K562 (cell line): Measurements from ENCODE around the gene BRWD1. TPM values are rescaled to one million over a fixed set of nuclear protein-coding genes. Genes with fewer than 3 reads are reported as not detected.
A peak's percentile ranks its signal among the peaks of the same experiment; 100 is the strongest.

Experiments
- ATAC-seq: fragments of 200-7000 bp; cut with Tn5 transposase; 3 replicates; pipeline ENCODE4 v1.9.1; 2020; ENCODE audit warnings: moderate library complexity
- BruUV-seq: library from RNA; stranded (reverse); fragments of 400-500 nt; replicated peaks from 2 replicates; lab custom pipeline; 2021; lab: Mats Ljungman, UMichigan
- CTCF ChIA-PET: fragments of 300-600 bp; formaldehyde crosslinking; extraction: SDS; loops from one replicate; lab custom pipeline; 2021; ENCODE audit warnings: low intra/inter-chr PET ratio; lab: Yijun Ruan, JAX
- POLR2A ChIA-PET: fragments of 300-600, 350-650 bp; sonication (Branson Sonifier 250); formaldehyde crosslinking; extraction: SDS; loops from one replicate; lab custom pipeline; 2021; ENCODE audit warnings: antibody characterized with exemption, inconsistent platforms; lab: Yijun Ruan, JAX
- DNase-seq, 4 experiments: peaks; one replicate each; pipeline versions ENCODE4 v3.0.0 to v3.0.0-alpha.2; 2011 to 2018; ENCODE audit warnings: low spot score in 3 of 4, mixed read lengths in 3 of 4; ENCODE audit errors: extremely low read depth in 1 of 4
- FAIRE-seq: peaks from 2 replicates; lab custom pipeline; 2011; peaks lifted over from hg19 to GRCh38; lab: Jason Lieb, UNC
- H2AFZ ChIP-seq: 2 replicates; pipeline ENCODE4 v1.6.0; 2011; ENCODE audit warnings: low read depth, low read length, control low read depth, inconsistent platforms
- H3K27ac ChIP-seq: fragments of 200-600 bp; 3 replicates; pipeline ENCODE4 v1.8.0; 2011; ENCODE audit warnings: low read depth, mild to moderate bottlenecking, control low read depth, inconsistent platforms, low read length, moderate library complexity, mixed read lengths; ENCODE audit errors: extremely low read depth
- H3K27me3 ChIP-seq, 2 experiments: fragments of 300-600 bp in 1 of 2; 2 replicates in 1 of 2; 3 replicates in 1 of 2; pipeline versions ENCODE4 v1.6.0 to v1.8.0; 2011; ENCODE audit warnings: inconsistent platforms in 2 of 2, low read length in 2 of 2, mild to moderate bottlenecking in 1 of 2, mixed read lengths in 1 of 2, moderate library complexity in 1 of 2; ENCODE audit not compliant: control insufficient read depth in 2 of 2, insufficient read depth in 2 of 2
- H3K36me3 ChIP-seq: fragments of 300-600 bp; 3 replicates; pipeline ENCODE4 v1.8.0; 2011; ENCODE audit warnings: mild to moderate bottlenecking, low read length, inconsistent platforms; ENCODE audit not compliant: control insufficient read depth, insufficient read depth
- H3K4me1 ChIP-seq, 2 experiments: fragments of 200-600 bp in 1 of 2; replicated peaks in 1 of 2; 2 replicates in 1 of 2; 3 replicates in 1 of 2; pipeline versions ENCODE4 v1.5.1 to v1.8.0; 2011; ENCODE audit warnings: inconsistent platforms in 2 of 2, low read length in 2 of 2, mild to moderate bottlenecking in 1 of 2, mixed read lengths in 1 of 2, moderate library complexity in 1 of 2; ENCODE audit not compliant: control insufficient read depth in 2 of 2, insufficient read depth in 2 of 2
- H3K4me2 ChIP-seq: 2 replicates; pipeline ENCODE4 v1.6.1; 2011; ENCODE audit warnings: low read length, control low read depth, inconsistent platforms, mixed read lengths; ENCODE audit not compliant: insufficient read depth
- H3K4me3 ChIP-seq: fragments of 200-600 bp; sonication (generic), shearing (Covaris generic); 2 replicates; pipeline ENCODE4 v1.5.1; 2016; ENCODE audit warnings: control low read depth, inconsistent platforms
- H3K79me2 ChIP-seq: fragments of 200-600 bp; 3 replicates; pipeline ENCODE4 v1.8.0; 2011; ENCODE audit warnings: low read length, inconsistent platforms; ENCODE audit not compliant: control insufficient read depth, insufficient read depth
- H3K9ac ChIP-seq, 2 experiments: 2 replicates each; pipeline versions ENCODE4 v1.6.0 to v1.6.1; 2011; ENCODE audit warnings: low read depth in 2 of 2, low read length in 2 of 2, control low read depth in 1 of 2, inconsistent platforms in 1 of 2, mild to moderate bottlenecking in 1 of 2, mixed read lengths in 1 of 2; ENCODE audit not compliant: insufficient read depth in 1 of 2
- H3K9me1 ChIP-seq: one replicate; pipeline ENCODE4 v1.6.0; 2011; ENCODE audit warnings: inconsistent platforms, mild to moderate bottlenecking, low read length, moderate library complexity; ENCODE audit not compliant: control insufficient read depth, insufficient read depth
- H3K9me3 ChIP-seq: replicated peaks from 2 replicates; pipeline ENCODE4 v1.5.1; 2011; ENCODE audit warnings: low read depth, low read length, inconsistent platforms; ENCODE audit not compliant: control insufficient read depth, insufficient read depth
- H4K20me1 ChIP-seq: replicated peaks from 2 replicates; pipeline ENCODE4 v1.6.1; 2011; ENCODE audit warnings: low read length, inconsistent platforms, mixed read lengths; ENCODE audit not compliant: control insufficient read depth, insufficient read depth
- ARID3B ChIP-seq: fragments of 250-450 bp; sonication (Bioruptor Pico); IDR thresholded peaks from 2 replicates; pipeline ENCODE4 v1.4.0; 2020; ENCODE audit warnings: borderline replicate concordance
- CEBPB ChIP-seq: fragments of 450-650 bp; IDR thresholded peaks from 2 replicates; pipeline ENCODE4 v1.6.1; 2016; ENCODE audit warnings: missing genetic modification characterization, missing compliant biosample characterization
- CEBPG ChIP-seq, 3 experiments: fragments of 200-800 bp in 1 of 3; sonication (Bioruptor generic) in 1 of 3; sonication (generic) in 1 of 3; formaldehyde crosslinking in 1 of 3; IDR thresholded peaks in 2 of 3; conservative IDR thresholded peaks in 1 of 3; 2 replicates each; pipeline versions ENCODE4 v1.6.1 to v1.8.0; 2016 to 2022; ENCODE audit warnings: missing compliant biosample characterization in 2 of 3, missing genetic modification characterization in 2 of 3, mild to moderate bottlenecking in 1 of 3, missing genetic modification reagents in 1 of 3
- DEAF1 ChIP-seq: fragments of 450-650 bp; formaldehyde crosslinking; IDR thresholded peaks from 2 replicates; pipeline ENCODE4 v1.4.0; 2020; ENCODE audit warnings: mild to moderate bottlenecking, moderate library complexity
- WGBS: fragments of 100-300 bp; shearing (Covaris generic); methylation state at CpG from one replicate; pipeline ENCODE4 v1.1.6; 2016; ENCODE audit warnings: low coverage, mixed read lengths; ENCODE audit not compliant: insufficient coverage; ENCODE audit errors: missing lambda C conversion rate; 5-methylcytosine and 5-hydroxymethylcytosine counted together
- in situ Hi-C: fragments of 300-500 bp; cut with MboI; formaldehyde crosslinking; loops from 4 replicates; pipeline ENCODE4 v1.15.0; 2018; ENCODE audit warnings: inconsistent platforms, mixed read lengths
- intact Hi-C: fragments of 100-400 bp; cut with micrococcal nuclease; formaldehyde crosslinking; loops from 2 replicates; pipeline ENCODE4 v1.14.2; 2022
- polyA plus RNA-seq, 8 experiments: library from polyadenylated mRNA; depleted of rRNA in 4 of 8; stranded (reverse) in 5 of 8; unstranded in 3 of 8; fragments of >200 nt; fragmentation: Nextera tagmentation in 2 of 8; fragmentation: Illumina TruSeq in 1 of 8; extraction: Ambion mirVana in 2 of 8; extraction: Trizol in 1 of 8; gene quantifications; 2 replicates each; pipeline versions ENCODE4 v1.2.1 to v1.2.3, GENCODE V29; 2011 to 2014; ENCODE audit warnings: inconsistent platforms in 1 of 8, missing spikeins in 1 of 8
- total RNA-seq, 7 experiments: library from RNA; depleted of rRNA in 6 of 7; stranded (reverse); fragments of >200 nt in 6 of 7; fragmentation: Illumina TruSeq in 2 of 7; extraction: Trizol in 2 of 7; gene quantifications; 2 replicates each; pipeline versions ENCODE4 v1.2.1 to v1.2.3, GENCODE V29; 2011 to 2021; ENCODE audit warnings: low replicate concordance in 1 of 7

The BRWD1 gene
- total and polyA plus RNA-seq, 9 of the 15 experiments (the other 6 are each of a cell fraction or from before 2014, with no cell fraction given) = 10.1 to 60.2 (median 34.1) TPM

- 0 out of 2 replicates have a peak, but pooled peaks have one; percentile 6 for TF ChIP-seq DEAF1 (CRISPR knock-in tag)
- TF ChIP-seq, all 486 proteins: peak for 10
These were observed 33.4 kb upstream of the BRWD1 start (continued) for GRCh38 chr21:39346671-39347331.

- H3K4me2 ChIP-seq = peak overlapping the region; percentile 54
- BruUV-seq = no TSS peak
- POLR2A ChIA-PET = interaction anchor here (0.6 to 7.7 kb wide), 9 partner anchors 10 to 271 kb away, joined by 3 to 73 read pairs (median 3); partner anchors contain the start of gene BRWD1
- ATAC-seq (no peak), DNase-seq (no peak), FAIRE-seq (no peak)
- H3K9me1 ChIP-seq = peaks cover 7% of the 10 kb centered on the region
- CTCF ChIA-PET = no interaction called here
- in situ Hi-C loops = no loop called here
- H3K36me3 ChIP-seq = peaks cover 65% of the 10 kb centered on the region
- 29% methylated on average over 3 of the region's 3 CpGs for WGBS
- TF ChIP-seq CEBPG (CRISPR knock-in tag; IDR thresholded peaks at IDR 0.05) (no peak), CEBPG (tag; conservative IDR thresholded peaks at IDR 0.05 in 1 of 2, IDR thresholded peaks at IDR 0.05 in 1 of 2) (peak in 1 of 2 experiments; percentile 37; a peak in 1 of 4 replicates), CEBPB (peak; percentile 62), ARID3B (no peak)
- peak overlapping the region; percentile 81; the same call in 1 of the 2 replicates for H3K4me3 ChIP-seq
- no peaks in the 10 kb centered on the region for H3K9me3 ChIP-seq
- no peak overlapping the region for H3K27ac ChIP-seq
- H3K27me3 ChIP-seq = no peaks in the 10 kb centered on the region
- H3K9ac ChIP-seq = peak overlapping the region in 1 of 2 experiments; percentile 94; a peak in 1 of 4 replicates
- peaks cover 11% of the 10 kb centered on the region for H4K20me1 ChIP-seq
- peaks cover 5 to 28% of the 10 kb centered on the region in 2 experiments for H3K4me1 ChIP-seq
- intact Hi-C loops = no loop called here
- no peak overlapping the region for H2AFZ ChIP-seq
- peaks cover 63% of the 10 kb centered on the region for H3K79me2 ChIP-seq
These were observed 32.8 kb upstream of the BRWD1 start for GRCh38 chr21:39346206-39346605.
